HG02571 (cell line): ENCODE data around the gene ERVK3-1.
"Not testable (repeated sequence)": the region's sequence is repeated elsewhere in the genome, so short reads cannot be mapped to it uniquely, and the experiment has no call there.

ENCODE experiments used
- ATAC-seq: cut with Tn5 transposase; IDR thresholded peaks from one replicate; pipeline ENCODE4 v1.9.1; 2021; ENCODE audit warnings: mild to moderate bottlenecking, moderate library complexity; ENCODE audit not compliant: unreplicated experiment

ERVK3-1 gene

GRCh38 chr19:58305065-58305931 lies at the start of gene ERVK3-1:
Gene ERVK3-1, plus strand, starts transcription at chr19:58305377. Its CDS starts 6,792 bp downstream, at chr19:58312169.
- peak; percentile 94 for ATAC-seq

- ATAC-seq = not testable (repeated sequence)
Measured at GRCh38 chr19:58258259-58258658, 46.9 kb upstream of the ERVK3-1 start.

- ATAC-seq = no peak
Measured at GRCh38 chr19:58261600-58261967, 43.6 kb upstream of the ERVK3-1 start.

- ATAC-seq = no peak
Measured at GRCh38 chr19:58261968-58262921, 42.9 kb upstream of the ERVK3-1 start.

- no peak for ATAC-seq
Measured at GRCh38 chr19:58262922-58263296, 42.3 kb upstream of the ERVK3-1 start.

GRCh38 chr19:58265100-58265499 lies 40.1 kb upstream of the ERVK3-1 start:
- ATAC-seq = no peak

- ATAC-seq = no peak
Measured at GRCh38 chr19:58268344-58268743, 36.8 kb upstream of the ERVK3-1 start.

GRCh38 chr19:58274771-58275201 lies 30.4 kb upstream of the ERVK3-1 start:
- ATAC-seq = no peak

GRCh38 chr19:58275564-58275963 lies 29.6 kb upstream of the ERVK3-1 start:
- no peak for ATAC-seq

- ATAC-seq = no peak
Measured at GRCh38 chr19:58277197-58277596, 28.0 kb upstream of the ERVK3-1 start.

- ATAC-seq = no peak
Measured at GRCh38 chr19:58277748-58278540, 27.2 kb upstream of the ERVK3-1 start.

- peak; percentile 95 for ATAC-seq
Measured at GRCh38 chr19:58278541-58279041, 26.6 kb upstream of the ERVK3-1 start, which contains the start of gene ZNF8. Gene ZNF8, plus strand, starts transcription at chr19:58278955. Its CDS starts 127 bp downstream, at chr19:58279082.

GRCh38 chr19:58279042-58279924 lies 25.9 kb upstream of the ERVK3-1 start:
- ATAC-seq = peak; percentile 21

- ATAC-seq = no peak
Measured at GRCh38 chr19:58279925-58280316, 25.3 kb upstream of the ERVK3-1 start.

- no peak for ATAC-seq
Measured at GRCh38 chr19:58284199-58284598, 21.0 kb upstream of the ERVK3-1 start.

- ATAC-seq = no peak
Measured at GRCh38 chr19:58291943-58292342, 13.2 kb upstream of the ERVK3-1 start.

GRCh38 chr19:58294743-58295374 lies 10.3 kb upstream of the ERVK3-1 start:
- ATAC-seq = no peak

GRCh38 chr19:58296104-58296503 lies 9.1 kb upstream of the ERVK3-1 start:
- no peak for ATAC-seq

GRCh38 chr19:58300620-58301019 lies 4.6 kb upstream of the ERVK3-1 start:
- ATAC-seq = no peak
